Activated CD4-positive, alpha-beta T cell treated with anti-CD3 and anti-CD28 coated beads for 48 hours (primary cell): ENCODE measurements around the gene TMSB4X.
"Not testable (repeated sequence)": the region's sequence is repeated elsewhere in the genome, so short reads cannot be mapped to it uniquely, and the experiment has no call there.

Source experiments
- DNase-seq: peaks from one replicate; pipeline ENCODE4 v3.0.0-alpha.2; 2020

Gene TMSB4X

DNA sequence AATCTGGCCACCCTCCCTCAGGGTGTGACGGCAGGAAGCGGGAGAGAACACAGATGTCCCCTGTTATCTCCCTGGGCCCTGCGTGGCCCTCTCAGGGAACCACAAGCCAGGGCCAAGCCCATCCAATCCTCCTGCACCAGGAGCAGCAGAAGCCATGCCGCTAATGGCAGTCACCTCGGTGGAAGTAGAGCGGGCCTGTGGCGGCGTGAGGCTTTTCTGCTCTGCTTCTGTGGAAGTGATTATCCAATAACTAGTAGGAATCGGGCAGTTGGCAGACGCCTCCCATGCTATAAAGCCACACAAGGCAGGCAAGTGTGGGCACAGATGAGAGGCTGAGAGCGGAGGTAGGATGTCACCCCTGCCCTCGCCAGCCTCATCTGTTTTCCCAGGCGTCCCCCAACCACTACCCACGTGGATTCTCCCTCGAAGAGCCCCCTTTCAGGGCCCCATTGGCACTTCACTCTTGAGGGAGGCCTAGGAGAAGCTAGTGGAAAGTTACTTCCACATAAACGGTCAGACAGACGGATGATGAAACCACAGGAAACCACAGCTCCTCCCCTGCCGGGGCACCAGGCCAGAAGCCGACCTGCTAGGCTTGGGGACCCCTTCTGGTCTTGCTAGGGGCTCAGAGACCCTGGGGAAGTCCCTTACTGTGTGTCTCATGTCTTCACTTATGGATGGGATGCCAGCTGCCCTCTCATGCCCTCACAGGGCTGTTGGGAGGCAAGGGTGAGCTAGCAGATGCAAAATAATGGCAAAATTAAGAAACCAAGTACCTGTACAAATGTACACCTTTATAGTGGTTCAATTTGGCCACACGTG is 18.8 kb upstream of the TMSB4X start:
- peak; percentile 77 for DNase-seq

- peak; percentile 55 for DNase-seq
These were observed 18.0 kb upstream of the TMSB4X start for GRCh38 chrX:12956704-12957534.

- no peak for DNase-seq
These were observed 16.9 kb upstream of the TMSB4X start for GRCh38 chrX:12958059-12958458.

DNA sequence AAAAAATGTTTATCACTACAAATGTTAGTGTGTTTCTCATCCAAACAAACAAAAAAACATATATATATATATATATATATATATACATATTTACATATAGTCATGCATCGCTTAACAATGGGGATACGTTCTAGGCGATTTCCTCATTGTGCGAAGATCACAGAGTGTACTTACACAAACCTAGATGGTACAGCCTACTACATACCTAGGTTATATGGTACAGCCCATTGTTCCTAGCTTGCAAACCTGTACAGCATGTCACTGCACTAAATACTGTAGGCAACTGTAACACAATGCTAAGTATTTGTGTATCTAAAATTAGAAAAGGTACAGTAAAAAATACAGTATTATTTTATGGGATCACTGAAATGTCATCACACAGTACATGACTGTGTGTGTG is 16.4 kb upstream of the TMSB4X start:
- DNase-seq: no peak

DNA sequence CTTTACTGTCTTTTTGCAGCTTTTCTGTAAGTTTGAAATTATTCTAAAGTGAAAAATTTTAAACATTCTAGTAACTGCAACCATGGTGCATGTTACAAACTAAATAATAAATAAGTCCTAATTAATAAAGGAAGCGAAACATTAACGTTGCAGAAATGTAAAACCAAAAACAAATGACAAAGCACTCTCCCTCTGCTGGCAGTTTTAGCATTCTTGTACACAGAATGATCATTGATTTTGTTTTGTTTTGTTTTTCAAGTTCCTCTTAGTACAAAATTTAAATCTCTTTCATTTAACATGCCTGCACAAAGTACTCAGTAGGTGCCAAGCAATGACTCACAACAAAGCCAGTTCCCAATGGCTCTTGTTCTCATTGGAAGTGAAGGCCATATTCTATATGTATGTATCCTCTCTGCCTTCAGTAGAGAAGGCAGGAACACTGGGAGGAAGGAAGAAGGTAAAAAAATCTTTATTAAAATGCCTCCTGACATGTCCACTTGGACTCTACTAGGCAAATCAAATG is 13.7 kb upstream of the TMSB4X start:
- DNase-seq: no peak

DNA sequence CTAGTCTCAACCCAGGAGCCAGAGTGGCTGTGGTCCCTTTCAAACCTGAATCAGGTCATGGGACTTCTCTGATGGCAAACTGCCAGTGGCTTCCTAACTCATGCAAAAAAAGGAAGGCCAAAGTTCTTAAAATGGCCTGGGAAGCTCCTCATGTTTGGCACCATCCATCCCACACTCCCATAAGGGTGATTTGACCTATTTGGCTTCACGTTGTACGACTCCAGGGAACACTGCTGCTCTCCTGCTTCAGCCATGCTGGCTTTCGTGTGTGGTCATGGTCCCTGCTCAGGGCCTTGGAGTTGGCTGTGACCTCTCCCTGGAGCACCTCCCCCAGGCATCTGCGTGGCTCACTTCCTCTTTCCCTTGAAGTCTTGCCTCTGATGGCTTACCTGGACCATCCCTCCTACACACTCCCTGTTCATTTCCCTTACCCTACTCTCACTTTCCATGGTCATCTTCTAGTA is 12.8 kb upstream of the TMSB4X start:
- DNase-seq: no peak

GRCh38 chrX:12963210-12963850 is 11.6 kb upstream of the TMSB4X start:
- DNase-seq: not testable (repeated sequence)

- no peak for DNase-seq
These were observed 9.6 kb upstream of the TMSB4X start for GRCh38 chrX:12965131-12965940.

- DNase-seq: no peak
These were observed 8.8 kb upstream of the TMSB4X start for GRCh38 chrX:12966151-12966550.

DNA sequence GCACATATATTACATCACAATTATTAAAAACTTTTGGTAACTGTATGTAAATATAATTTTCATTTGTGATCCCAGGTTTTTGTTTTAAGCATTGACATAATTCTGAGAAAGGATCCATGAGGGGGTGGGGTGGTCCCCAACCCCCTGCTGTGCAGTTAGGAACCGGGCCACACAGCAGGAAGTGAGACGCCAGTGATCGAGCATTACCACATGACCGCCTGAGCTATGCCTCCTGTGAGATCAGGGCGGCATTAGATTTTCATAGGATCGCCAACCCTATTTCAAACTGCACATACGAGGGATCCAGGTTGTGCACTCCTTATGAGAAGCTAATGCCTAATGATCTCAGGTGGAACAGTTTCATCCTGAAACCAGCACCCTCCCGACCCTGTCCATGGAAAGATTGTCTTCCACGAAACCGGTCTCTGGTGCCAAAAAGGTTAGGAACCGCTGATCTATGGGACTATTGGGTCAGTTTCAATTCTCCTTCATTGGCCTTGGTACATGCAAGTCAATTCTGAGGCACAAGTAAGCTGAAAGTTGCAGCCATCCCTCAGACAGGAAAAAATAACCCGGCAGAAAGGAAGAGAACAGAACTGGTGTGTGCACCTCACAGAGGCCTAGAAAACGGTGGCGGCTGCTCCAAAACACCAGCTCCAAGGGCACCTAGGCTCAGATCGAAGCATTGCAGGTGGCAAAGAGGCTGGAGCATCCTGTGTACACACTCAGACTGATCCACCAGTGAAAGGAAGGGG is 7.0 kb upstream of the TMSB4X start:
- DNase-seq: peak; percentile 52

DNA sequence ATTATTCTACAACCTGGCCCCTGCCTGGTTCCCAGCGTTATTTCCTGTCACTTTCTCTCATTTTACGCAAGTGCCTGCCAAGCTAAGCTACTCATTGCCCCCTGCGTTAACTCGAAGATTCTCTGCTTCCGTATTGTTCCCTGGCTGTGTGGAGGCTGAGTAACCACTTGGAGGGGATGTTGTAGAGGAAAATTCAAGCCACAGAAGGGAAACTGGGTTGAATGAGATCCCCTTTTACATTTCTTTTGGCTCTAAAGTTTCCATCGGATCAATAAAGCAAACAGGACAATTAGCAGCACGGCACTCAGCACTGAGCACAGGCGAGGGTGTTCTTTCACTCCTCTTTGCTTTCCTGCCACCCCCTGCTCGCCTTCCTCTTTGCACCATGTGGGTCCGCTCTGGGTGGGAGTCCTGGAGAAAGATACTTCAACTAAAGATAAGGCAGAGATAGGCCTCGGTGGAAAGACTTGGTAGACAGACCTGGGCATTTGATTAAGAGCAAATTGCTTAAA is 4.2 kb upstream of the TMSB4X start:
- peak; percentile 51 for DNase-seq

GRCh38 chrX:12971282-12972003 is 3.5 kb upstream of the TMSB4X start:
- peak; percentile 52 for DNase-seq

- no peak for DNase-seq
These were observed 2.7 kb upstream of the TMSB4X start for GRCh38 chrX:12972243-12972642.

DNA sequence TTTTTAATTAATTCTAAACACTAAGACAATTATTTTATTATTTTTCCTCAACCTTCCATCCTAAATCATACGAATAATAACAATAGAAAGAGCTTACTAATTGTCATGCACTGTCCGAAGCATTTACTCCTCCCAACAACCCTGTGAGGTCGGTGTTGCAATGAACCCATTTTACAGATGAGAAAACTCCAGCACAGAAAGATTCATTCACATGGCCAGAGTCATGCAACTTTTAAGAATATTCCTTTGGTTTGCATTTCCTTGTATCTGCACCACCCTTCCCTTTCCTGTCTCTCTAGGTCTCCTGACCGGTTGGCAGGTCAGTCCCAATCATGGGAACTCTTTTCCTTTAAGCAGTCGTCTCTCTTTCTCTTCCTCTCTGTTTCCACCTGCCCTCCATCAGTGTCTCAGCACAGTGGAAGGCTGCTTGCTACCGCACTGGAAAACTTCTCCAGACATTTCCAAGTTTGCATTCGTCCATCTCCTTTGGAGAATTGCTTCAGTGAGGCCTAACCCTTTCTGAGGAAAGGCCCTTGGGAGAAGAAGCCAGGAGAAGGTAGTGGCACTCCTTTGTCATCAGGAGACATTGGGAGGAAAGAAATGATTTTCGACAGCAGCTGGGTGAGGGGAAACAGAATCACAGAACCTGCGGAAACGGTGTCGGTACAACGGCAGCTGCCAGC is 1.9 kb upstream of the TMSB4X start:
- no peak for DNase-seq

- peak; percentile 62 for DNase-seq
These were observed 1.2 kb upstream of the TMSB4X start for GRCh38 chrX:12973561-12974304.

- peak; percentile 71 for DNase-seq
These were observed 560 bp upstream of the TMSB4X start for GRCh38 chrX:12974305-12974795.

DNA sequence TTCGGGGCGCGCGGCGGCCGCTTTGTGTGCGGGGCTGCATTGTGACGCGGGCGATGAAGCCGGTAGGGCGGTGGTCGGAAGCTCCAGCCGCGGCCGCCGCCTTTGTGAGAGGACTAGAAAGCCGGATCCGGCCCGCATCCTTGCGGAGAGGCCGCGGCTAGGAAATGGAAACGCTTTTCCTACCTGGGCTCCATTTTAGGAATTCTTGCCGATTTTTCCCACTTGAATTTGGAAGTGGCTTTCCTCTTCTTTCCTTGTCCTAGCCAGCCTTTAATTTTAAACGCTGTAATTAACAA is 708 bp downstream of the TMSB4X start:
- DNase-seq: no peak

GRCh38 chrX:12975991-12976558 is 1.2 kb downstream of the TMSB4X start:
- DNase-seq: peak; percentile 55
